Prostate gland (tissue), 2 donors: ENCODE results near the gene EIF4G3.

ENCODE experiments used
- CTCF ChIP-seq, 4 experiments: fragments of 200-600 bp in 2 of 4; fragments of 450-650 bp in 2 of 4; sonication (generic) in 2 of 4; IDR thresholded peaks; 1 replicate in 3 of 4; 2 replicates in 1 of 4; pipeline ENCODE4 v1.5.1; 2016 to 2019; ENCODE audit warnings: antibody characterized with exemption in 4 of 4, mild to moderate bottlenecking in 2 of 4, moderate library complexity in 2 of 4
- POLR2A ChIP-seq: fragments of 450-650 bp; IDR thresholded peaks from one replicate; pipeline ENCODE4 v1.6.1; 2016; ENCODE audit warnings: antibody characterized with exemption, mild to moderate bottlenecking

- no peak for TF ChIP-seq CTCF (IDR thresholded peaks at IDR 0.05)
- TF ChIP-seq POLR2A = no peak
Observed at GRCh38 chr1:21069549-21069948, 107.1 kb downstream of the EIF4G3 start.
